Left ventricle myocardium superior (tissue), 1 donor: ENCODE measurements around the gene CDC37. TPM values are rescaled to one million over a fixed set of nuclear protein-coding genes. Genes with fewer than 3 reads are reported as not detected.
"Not testable (repeated sequence)": the region's sequence is repeated elsewhere in the genome, so short reads cannot be mapped to it uniquely, and the experiment has no call there.

Experiments used
- ATAC-seq: fragments of 200-7000 bp; cut with Tn5 transposase; one replicate; pipeline ENCODE4 v1.9.1; 2020; ENCODE audit warnings: mild to moderate bottlenecking, moderate library complexity
- DNase-seq: peaks from one replicate; pipeline ENCODE4 v3.0.0-alpha.2; 2020
- intact Hi-C: fragments of 100-400 bp; cut with micrococcal nuclease; formaldehyde crosslinking; loops from one replicate; pipeline ENCODE4 v1.11.0; 2022
- microRNA-seq: library from miRNA; unstranded; fragments of <30 nt; microRNA quantifications from one replicate; pipeline ENCODE4 v1.2.0, GENCODE V29; 2020; ENCODE audit warnings: borderline number of aligned reads
- total RNA-seq: library from RNA; stranded (reverse); fragmentation: NEBNext Ultra II Directional; extraction: Animal tissue kit (Norgen Biotek cat#: 25700); gene quantifications from one replicate; pipeline ENCODE4 v1.2.1, GENCODE V29; 2021
- donor health status: DM: no; HTN: yes; CAD: no; lungs with severe emphysema.

Gene CDC37
- total RNA-seq, 1 donor from 2014 or later: 157 TPM

DNA sequence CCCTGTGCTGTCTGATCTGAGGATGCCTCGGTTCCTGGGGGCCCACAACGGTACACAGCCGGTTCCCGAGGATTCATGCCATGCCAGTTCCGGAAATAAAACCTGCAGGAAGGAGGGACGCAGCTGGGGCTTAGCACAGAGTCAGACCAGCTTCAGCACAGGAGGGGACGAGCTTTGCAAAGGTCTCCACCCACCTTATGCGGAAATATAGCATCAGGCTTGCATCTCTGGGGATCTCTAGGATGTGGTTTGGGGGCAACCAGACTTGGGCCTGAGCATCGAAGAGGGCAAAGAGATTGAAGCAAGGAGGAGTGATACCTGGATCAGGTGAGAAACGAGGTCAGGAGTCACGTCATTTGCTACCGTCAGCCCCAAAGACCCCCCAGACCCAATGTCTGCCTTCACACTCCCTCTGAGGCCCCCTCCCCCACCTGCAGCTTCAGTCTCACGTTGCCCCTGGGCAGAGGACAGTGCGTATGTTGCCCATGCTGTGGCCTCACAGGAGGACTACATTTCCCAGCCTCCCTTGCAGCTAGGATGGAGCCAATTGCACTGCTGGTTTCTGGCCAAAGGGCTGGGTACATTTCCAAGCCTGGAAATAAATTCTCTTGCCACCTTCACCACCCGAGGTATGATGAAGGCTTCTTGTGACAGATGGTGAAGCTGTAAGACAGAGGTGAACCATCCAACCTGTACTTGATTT lies 35.1 kb downstream of the CDC37 start:
- peak; percentile 26 for ATAC-seq
- no peak for DNase-seq

DNA sequence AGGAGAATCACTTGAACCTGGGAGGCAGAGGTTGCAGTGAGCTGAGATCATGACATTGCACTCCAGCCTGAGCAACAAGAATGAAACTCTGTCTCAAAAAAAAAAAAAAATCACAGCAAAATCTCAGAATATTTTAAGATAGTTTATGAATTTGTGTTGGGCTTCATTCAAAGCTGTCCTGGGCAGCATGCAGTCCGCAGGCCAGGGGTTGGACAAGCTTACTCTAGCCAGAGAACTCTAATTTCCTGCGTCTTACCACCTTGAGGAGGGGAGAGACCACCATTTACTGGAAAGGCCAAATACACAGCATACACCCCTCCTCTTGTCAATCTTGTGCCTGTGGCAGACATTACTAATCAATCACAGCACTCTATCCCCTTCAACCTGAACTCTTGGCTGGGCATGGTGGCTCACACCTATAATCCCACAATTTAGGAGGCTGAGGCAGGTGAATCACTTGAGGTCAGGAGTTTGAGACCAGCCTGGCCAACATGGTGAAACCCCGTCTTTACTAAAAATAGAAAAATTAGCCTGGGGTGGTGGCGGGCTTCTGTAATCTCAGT lies 36.3 kb downstream of the CDC37 start:
- intact Hi-C loops, DNase-seq, ATAC-seq: not testable (repeated sequence)

More for the DNA sequence above, 35.1 kb downstream of the CDC37 start:
- intact Hi-C loops: no loop called here

- DNase-seq: no peak
- intact Hi-C loops: no loop called here
- ATAC-seq: no peak
Measured at GRCh38 chr19:10365518-10365917, 37.8 kb downstream of the CDC37 start.

DNA sequence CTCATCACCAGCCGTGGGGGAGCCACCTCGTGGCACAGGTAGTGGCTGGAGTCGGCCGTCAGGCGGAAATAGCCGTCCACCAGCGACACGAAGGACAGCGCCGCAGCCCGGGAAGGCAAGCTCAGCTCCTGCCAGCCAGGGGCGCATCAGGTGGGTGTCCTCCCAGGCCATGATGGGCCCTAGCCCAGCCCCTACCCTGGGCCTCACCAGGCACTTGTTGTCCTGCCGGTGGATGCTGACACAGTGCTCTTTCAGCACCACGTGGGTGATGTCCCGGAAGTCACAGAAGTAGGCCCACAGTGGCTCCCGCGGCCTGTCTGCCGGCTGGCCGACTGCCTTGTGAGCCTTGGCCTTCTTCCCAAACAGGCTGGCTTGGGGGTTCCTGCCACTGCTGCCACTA lies 38.7 kb downstream of the CDC37 start:
- no peak for DNase-seq
- ATAC-seq: peak; percentile 18
- intact Hi-C loops: no loop called here

DNA sequence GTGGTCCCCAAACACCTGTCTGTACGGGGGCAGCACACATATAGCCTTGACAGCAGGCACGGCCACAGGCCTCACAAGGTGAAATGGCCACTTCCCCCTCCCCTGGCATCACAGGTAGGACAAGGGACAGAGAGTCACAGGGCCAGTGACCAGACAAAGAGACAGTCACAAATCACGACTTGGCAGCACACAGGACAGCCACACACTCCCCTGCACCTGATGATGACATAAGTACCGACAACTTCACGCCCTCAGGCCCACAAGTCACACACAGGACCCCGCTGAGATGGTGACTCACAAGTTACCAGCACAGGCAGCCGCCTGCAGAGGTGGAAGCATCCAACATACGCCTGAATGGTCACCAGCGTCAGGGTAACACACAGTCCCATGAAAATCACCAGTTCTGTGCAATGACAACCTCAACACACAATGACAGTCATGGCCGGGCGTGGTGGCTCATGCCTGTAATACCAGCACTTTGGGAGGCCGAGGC lies 39.5 kb downstream of the CDC37 start:
- intact Hi-C loops: no loop called here
- DNase-seq (no peak), ATAC-seq (no peak)

- ATAC-seq: no peak
- intact Hi-C loops: no loop called here
- DNase-seq: no peak
Measured at GRCh38 chr19:10362259-10362658, 41.1 kb downstream of the CDC37 start.

DNA sequence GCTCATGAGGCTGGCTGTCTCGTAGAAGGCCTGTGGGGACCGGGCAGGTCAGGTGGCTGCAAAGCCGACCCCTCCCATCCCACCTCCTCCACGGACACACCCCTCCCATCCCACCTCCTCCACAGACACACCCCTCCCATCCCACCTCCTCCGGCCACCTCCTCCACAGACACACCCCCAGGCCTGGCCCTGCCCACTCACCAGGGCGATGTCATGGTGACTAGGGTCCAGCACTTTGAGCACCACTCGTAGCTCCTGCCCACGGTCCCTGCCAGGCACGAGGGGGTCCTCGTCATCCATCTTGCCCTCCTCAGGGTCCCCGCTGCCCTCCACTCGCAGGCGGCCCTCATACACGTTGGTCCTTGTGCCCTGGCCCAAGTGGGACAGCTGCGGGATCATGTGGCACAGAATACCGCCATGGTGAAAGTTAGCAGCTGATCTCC lies 41.8 kb downstream of the CDC37 start:
- intact Hi-C loops: no loop called here
- no peak for ATAC-seq
- no peak for DNase-seq

DNA sequence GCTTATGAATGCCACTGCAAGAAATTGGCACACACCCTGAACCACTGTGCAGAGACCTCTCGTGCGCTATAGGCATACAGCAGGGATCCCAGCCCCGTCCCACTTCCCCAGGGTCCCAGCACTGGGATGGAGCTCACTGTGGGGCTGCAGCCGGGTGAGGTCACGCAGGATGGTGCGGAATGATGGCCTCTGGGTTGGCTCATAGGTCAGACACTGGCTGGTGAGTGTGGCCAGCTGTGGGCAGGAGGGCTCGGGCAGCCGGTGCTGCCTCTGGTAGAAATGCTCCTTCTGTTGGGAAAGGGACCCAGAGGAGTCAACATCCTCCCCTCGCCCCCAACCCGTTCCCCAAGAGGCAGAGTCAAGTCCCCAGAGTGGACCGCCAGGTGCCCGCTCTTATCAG lies 46.9 kb downstream of the CDC37 start:
- intact Hi-C loops: no loop called here
- no peak for ATAC-seq
- DNase-seq: no peak

- intact Hi-C loops: no loop called here
- peak; percentile 89 for DNase-seq
- peak; percentile 88 for ATAC-seq
Measured at GRCh38 chr19:10353793-10354391, 49.5 kb downstream of the CDC37 start.

DNA sequence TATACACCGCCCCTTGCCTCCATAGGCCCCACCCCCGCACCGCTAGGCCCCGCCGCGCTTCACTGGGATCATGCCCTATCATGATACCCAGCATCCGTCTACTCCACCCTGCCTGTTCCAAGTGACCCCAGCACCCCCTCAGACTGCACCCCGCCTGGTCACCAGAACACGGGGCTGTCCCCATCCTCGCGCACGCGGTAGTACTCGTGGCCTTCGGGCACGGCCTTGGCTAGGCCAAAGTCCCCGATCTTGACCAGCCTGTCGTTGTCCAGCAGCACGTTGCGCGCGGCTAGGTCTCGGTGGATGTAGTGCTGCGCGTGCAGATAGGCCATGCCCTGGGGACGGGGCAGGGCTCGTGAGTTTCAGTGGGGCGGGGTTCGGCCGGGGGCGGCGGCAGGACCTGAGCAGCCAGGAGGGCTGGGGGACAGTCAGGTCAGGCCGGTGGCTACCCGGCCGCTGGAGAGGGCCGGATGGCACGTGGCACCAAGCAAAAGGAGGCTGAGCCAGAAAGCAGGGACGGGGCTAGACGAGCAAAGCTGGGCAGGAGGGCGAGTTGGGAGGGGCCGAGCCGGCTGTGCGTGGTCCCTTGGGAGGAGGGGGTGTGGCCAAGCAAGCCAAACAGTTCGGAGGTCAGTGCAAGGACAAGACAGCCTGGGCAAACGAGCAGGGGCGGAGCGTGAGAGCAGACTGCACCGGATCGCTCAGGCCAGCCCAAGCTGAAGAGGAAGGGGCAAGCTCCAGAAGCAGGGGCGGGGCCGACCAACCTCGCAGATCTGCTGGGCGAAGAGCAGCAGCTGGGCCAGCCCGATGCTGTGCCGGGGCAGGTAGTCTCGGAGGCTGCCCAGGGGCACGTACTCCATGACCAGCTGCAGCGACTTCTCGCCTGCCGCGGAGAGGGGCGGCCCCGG lies 50.3 kb downstream of the CDC37 start:
- ATAC-seq: peak; percentile 89
- intact Hi-C loops: no loop called here
- peak; percentile 87 for DNase-seq

DNA sequence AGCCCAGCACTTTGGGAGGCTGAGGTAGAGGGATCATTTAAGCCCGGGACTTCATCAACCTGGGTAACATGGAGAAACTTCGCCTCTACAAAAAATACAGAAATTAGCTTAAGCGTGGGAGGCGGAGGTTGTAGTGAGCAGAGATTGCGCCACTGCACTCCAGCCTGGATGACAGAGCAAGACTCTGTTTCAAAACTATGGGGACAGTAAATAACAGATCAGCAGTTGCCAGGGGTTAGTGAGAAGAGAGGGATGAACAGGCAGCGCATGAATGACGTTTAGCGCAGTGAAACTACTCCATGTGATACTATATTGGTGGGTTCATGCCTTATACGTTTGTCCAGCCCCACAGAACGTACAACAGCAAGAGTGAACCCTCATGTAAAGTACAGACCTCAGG lies 56.8 kb downstream of the CDC37 start:
- DNase-seq: peak; percentile 40
- intact Hi-C loops: no loop called here
- ATAC-seq: peak; percentile 48

GRCh38 chr19:10344780-10345179 lies 58.6 kb downstream of the CDC37 start:
- DNase-seq (no peak), ATAC-seq (no peak)
- intact Hi-C loops: no loop called here

- ATAC-seq: no peak
- intact Hi-C loops: no loop called here
- DNase-seq: no peak
Measured at GRCh38 chr19:10343495-10343894, 59.8 kb downstream of the CDC37 start.

Small RNAs within 50 kb of the gene (microRNA-seq; reads per million reads assigned to microRNA genes)
- not detected for gene MIR1181

Other genes with a start within 250 kb of the CDC37 start
- 25.1 TPM for gene DNMT1, start 208.6 kb downstream of the CDC37 start, total RNA-seq
- 5.3 TPM for gene S1PR2, start 172.2 kb downstream of the CDC37 start, total RNA-seq
- 71.2 TPM for gene MRPL4, start 151.3 kb downstream of the CDC37 start, total RNA-seq
- gene ICAM1, start 132.4 kb downstream of the CDC37 start, total RNA-seq: 7.3 TPM
- gene ICAM4, start 116.6 kb downstream of the CDC37 start, total RNA-seq: 0.52 TPM
- gene ICAM5, start 113.6 kb downstream of the CDC37 start, total RNA-seq: 0.32 TPM
- gene ZGLP1, start 93.7 kb downstream of the CDC37 start, total RNA-seq: 0.87 TPM
- gene FDX2, start 87.5 kb downstream of the CDC37 start, total RNA-seq: 18.2 TPM
- gene RAVER1, start 70.0 kb downstream of the CDC37 start, total RNA-seq: 12.3 TPM
- 25.3 TPM for gene ICAM3, start 63.9 kb downstream of the CDC37 start, total RNA-seq
- gene TYK2, start 23.0 kb downstream of the CDC37 start, total RNA-seq: 56.0 TPM
- 36.1 TPM for gene PDE4A, start 17.0 kb upstream of the CDC37 start, total RNA-seq
- gene KEAP1, start 99.8 kb upstream of the CDC37 start, total RNA-seq: 87.7 TPM
- not detected for gene S1PR5, start 113.9 kb upstream of the CDC37 start, total RNA-seq
- 61.4 TPM for gene ATG4D, start 140.4 kb upstream of the CDC37 start, total RNA-seq
- gene KRI1, start 162.5 kb upstream of the CDC37 start, total RNA-seq: 9.3 TPM
- gene CDKN2D, start 165.4 kb upstream of the CDC37 start, total RNA-seq: 8.3 TPM
- gene AP1M2, start 183.8 kb upstream of the CDC37 start, total RNA-seq: not detected
- 71.8 TPM for gene SLC44A2, start 222.0 kb upstream of the CDC37 start, total RNA-seq